HepG2 (cell line): ENCODE measurements around the gene ZBTB45. TPM values are rescaled to one million over a fixed set of nuclear protein-coding genes. Genes with fewer than 3 reads are reported as not detected.
A peak's percentile ranks its signal among the peaks of the same experiment; 100 is the strongest.

Experiments
- CENPT ChIP-seq: sonication (generic); formaldehyde crosslinking; IDR thresholded peaks from 2 replicates; pipeline ENCODE4 v1.8.0; 2022; ENCODE audit warnings: low read depth, mild to moderate bottlenecking, moderate library complexity, missing genetic modification reagents
- DMAP1 ChIP-seq: IDR thresholded peaks from 2 replicates; pipeline ENCODE4 v1.6.1; 2016
- NR3C1 ChIP-seq: sonication (generic); formaldehyde crosslinking; IDR thresholded peaks from 2 replicates; pipeline ENCODE4 v1.4.0; 2020; ENCODE audit warnings: missing genetic modification reagents
- PAWR ChIP-seq: sonication (generic); formaldehyde crosslinking; IDR thresholded peaks from 2 replicates; pipeline ENCODE4 v1.4.0; 2020; ENCODE audit warnings: missing genetic modification reagents, mild to moderate bottlenecking, borderline replicate concordance
- PHF21A ChIP-seq: sonication (generic); formaldehyde crosslinking; IDR thresholded peaks from 2 replicates; pipeline ENCODE4 v1.5.0; 2020; ENCODE audit warnings: mild to moderate bottlenecking, missing genetic modification reagents
- RXRB ChIP-seq: IDR thresholded peaks from 2 replicates; pipeline ENCODE4 v1.6.1; 2016; ENCODE audit warnings: borderline replicate concordance, missing genetic modification reagents, missing compliant biosample characterization
- SNAI1 ChIP-seq: sonication (generic); formaldehyde crosslinking; IDR thresholded peaks from 2 replicates; pipeline ENCODE4 v1.5.0; 2020; ENCODE audit warnings: mild to moderate bottlenecking, missing genetic modification reagents, borderline replicate concordance
- SRSF4 ChIP-seq: fragments of 200-400 bp; formaldehyde crosslinking; IDR thresholded peaks from one replicate; pipeline ENCODE4 v1.6.1; 2018; ENCODE audit warnings: mild to moderate bottlenecking, low read depth, low read length, moderate library complexity; ENCODE audit not compliant: poor library complexity, severe bottlenecking
- ZBTB7B ChIP-seq: sonication (generic); formaldehyde crosslinking; IDR thresholded peaks from 2 replicates; pipeline ENCODE4 v1.4.0; 2020; ENCODE audit warnings: missing genetic modification reagents
- ZNF33B ChIP-seq: sonication (generic); formaldehyde crosslinking; IDR thresholded peaks from 2 replicates; pipeline ENCODE4 v1.5.1; 2020; ENCODE audit warnings: mild to moderate bottlenecking, missing genetic modification reagents
- ZNF552 ChIP-seq: sonication (generic); formaldehyde crosslinking; IDR thresholded peaks from 2 replicates; pipeline ENCODE4 v1.9.0; 2022; ENCODE audit warnings: missing genetic modification reagents, mild to moderate bottlenecking, borderline replicate concordance
- ZNF782 ChIP-seq: sonication (generic); formaldehyde crosslinking; IDR thresholded peaks from 2 replicates; pipeline ENCODE4 v1.4.0; 2020; ENCODE audit warnings: missing genetic modification reagents, mild to moderate bottlenecking, borderline replicate concordance
- ZNF841 ChIP-seq: sonication (generic); formaldehyde crosslinking; IDR thresholded peaks from 2 replicates; pipeline ENCODE4 v1.8.1; 2023; ENCODE audit warnings: missing genetic modification reagents, borderline replicate concordance
- polyA plus RNA-seq, 8 experiments: library from polyadenylated mRNA; depleted of rRNA in 3 of 8; stranded (reverse) in 7 of 8; unstranded in 1 of 8; fragments of >200 nt; fragmentation: Illumina TruSeq in 4 of 8; extraction: Trizol in 4 of 8; gene quantifications; 2 replicates each; pipeline versions ENCODE4 v1.2.1 to v1.2.3, GENCODE V29; 2011 to 2016; ENCODE audit warnings: low read depth in 4 of 8, missing spikeins in 1 of 8, mixed read lengths in 1 of 8; ENCODE audit not compliant: insufficient read depth in 1 of 8
- total RNA-seq, 5 experiments: library from RNA; depleted of rRNA; stranded (reverse); fragments of >200 nt; fragmentation: Illumina TruSeq; extraction: Trizol; gene quantifications; 2 replicates each; pipeline ENCODE4 v1.2.3, GENCODE V29; 2016; ENCODE audit warnings: low read depth in 1 of 5
- TF ChIP-seq, protein P1 (sequence below): sonication (generic); formaldehyde crosslinking; IDR thresholded peaks from 2 replicates; pipeline ENCODE4 v1.5.0; 2020; ENCODE audit warnings: mild to moderate bottlenecking, missing genetic modification reagents, borderline replicate concordance
- TF ChIP-seq, protein P2 (sequence below): fragments of 450-650 bp; IDR thresholded peaks from 2 replicates; pipeline ENCODE4 v1.6.1; 2017; ENCODE audit warnings: mild to moderate bottlenecking
- TF ChIP-seq, protein P3 (sequence below): IDR thresholded peaks from 2 replicates; pipeline ENCODE4 v1.6.1; 2016; ENCODE audit warnings: missing biosample characterization, missing genetic modification reagents, low read depth
- TF ChIP-seq, protein P4 (sequence below), 2 experiments: fragments of 450-650 bp in 1 of 2; sonication (generic) in 1 of 2; formaldehyde crosslinking; IDR thresholded peaks; 2 replicates each; pipeline versions ENCODE4 v1.5.0 to v1.8.0; 2020 to 2022; ENCODE audit warnings: mild to moderate bottlenecking in 1 of 2, missing genetic modification reagents in 1 of 2
- TF ChIP-seq, protein P5 (sequence below): sonication (generic); formaldehyde crosslinking; IDR thresholded peaks from 2 replicates; pipeline ENCODE4 v1.5.0; 2020; ENCODE audit warnings: missing genetic modification reagents

The ZBTB45 gene
- total and polyA plus RNA-seq, 2 of the 13 experiments (the other 11 are each of a cell fraction or from before 2014, with no cell fraction given) = 3.0 to 3.7 TPM

DNA sequence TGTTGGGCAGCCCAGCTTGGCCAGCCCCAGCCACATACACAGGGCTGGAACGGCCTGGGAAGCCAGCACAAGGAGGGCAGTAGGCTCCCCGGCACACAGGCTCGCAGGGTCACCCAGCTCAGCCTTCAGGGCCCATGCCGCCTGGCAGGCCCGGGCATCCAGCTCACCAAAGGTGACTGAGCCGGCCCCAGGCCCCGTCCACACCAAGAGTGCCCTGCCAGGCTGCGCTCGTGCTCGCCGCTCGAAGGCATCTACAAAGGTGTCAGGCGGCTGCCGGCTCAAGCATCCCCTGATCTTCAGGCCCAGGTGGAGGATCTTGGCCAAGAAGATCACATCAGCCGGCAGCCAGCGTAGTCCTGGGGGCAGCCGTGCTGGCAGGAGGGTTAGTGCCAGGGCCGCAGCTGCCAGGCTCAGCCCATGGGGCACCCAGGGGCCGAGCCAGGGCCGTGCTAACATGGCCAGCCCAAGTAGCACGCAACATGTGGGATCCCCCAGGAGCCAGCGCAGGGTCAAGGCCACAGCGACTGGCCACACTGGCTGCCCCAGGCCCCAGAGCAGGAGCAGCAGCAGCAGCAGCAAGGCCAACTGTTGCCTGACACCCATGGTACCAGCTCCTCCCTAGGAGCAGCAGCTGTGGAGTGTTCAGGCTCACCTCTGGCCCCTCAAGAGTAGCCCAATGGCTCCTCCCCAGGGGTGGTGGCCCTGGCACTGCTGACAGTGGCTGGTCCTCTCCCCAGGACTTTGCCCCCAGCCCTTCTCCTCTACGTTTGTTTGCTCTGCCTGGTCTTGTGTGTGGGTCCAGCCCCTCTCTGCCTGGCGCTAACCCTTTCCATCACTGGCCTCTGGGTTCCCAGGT lies 8.0 kb downstream of the ZBTB45 start, which contains the start of gene SLC27A5 (continued):
- TF ChIP-seq, protein P1, sequence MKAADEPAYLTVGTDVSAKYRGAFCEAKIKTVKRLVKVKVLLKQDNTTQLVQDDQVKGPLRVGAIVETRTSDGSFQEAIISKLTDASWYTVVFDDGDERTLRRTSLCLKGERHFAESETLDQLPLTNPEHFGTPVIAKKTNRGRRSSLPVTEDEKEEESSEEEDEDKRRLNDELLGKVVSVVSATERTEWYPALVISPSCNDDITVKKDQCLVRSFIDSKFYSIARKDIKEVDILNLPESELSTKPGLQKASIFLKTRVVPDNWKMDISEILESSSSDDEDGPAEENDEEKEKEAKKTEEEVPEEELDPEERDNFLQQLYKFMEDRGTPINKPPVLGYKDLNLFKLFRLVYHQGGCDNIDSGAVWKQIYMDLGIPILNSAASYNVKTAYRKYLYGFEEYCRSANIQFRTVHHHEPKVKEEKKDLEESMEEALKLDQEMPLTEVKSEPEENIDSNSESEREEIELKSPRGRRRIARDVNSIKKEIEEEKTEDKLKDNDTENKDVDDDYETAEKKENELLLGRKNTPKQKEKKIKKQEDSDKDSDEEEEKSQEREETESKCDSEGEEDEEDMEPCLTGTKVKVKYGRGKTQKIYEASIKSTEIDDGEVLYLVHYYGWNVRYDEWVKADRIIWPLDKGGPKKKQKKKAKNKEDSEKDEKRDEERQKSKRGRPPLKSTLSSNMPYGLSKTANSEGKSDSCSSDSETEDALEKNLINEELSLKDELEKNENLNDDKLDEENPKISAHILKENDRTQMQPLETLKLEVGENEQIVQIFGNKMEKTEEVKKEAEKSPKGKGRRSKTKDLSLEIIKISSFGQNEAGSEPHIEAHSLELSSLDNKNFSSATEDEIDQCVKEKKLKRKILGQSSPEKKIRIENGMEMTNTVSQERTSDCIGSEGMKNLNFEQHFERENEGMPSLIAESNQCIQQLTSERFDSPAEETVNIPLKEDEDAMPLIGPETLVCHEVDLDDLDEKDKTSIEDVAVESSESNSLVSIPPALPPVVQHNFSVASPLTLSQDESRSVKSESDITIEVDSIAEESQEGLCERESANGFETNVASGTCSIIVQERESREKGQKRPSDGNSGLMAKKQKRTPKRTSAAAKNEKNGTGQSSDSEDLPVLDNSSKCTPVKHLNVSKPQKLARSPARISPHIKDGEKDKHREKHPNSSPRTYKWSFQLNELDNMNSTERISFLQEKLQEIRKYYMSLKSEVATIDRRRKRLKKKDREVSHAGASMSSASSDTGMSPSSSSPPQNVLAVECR (CRISPR knock-in tag) = peak; percentile 40; the same call in 1 of the 2 replicates
- TF ChIP-seq ZNF33B (CRISPR knock-in tag) = no peak
- TF ChIP-seq, protein P2, sequence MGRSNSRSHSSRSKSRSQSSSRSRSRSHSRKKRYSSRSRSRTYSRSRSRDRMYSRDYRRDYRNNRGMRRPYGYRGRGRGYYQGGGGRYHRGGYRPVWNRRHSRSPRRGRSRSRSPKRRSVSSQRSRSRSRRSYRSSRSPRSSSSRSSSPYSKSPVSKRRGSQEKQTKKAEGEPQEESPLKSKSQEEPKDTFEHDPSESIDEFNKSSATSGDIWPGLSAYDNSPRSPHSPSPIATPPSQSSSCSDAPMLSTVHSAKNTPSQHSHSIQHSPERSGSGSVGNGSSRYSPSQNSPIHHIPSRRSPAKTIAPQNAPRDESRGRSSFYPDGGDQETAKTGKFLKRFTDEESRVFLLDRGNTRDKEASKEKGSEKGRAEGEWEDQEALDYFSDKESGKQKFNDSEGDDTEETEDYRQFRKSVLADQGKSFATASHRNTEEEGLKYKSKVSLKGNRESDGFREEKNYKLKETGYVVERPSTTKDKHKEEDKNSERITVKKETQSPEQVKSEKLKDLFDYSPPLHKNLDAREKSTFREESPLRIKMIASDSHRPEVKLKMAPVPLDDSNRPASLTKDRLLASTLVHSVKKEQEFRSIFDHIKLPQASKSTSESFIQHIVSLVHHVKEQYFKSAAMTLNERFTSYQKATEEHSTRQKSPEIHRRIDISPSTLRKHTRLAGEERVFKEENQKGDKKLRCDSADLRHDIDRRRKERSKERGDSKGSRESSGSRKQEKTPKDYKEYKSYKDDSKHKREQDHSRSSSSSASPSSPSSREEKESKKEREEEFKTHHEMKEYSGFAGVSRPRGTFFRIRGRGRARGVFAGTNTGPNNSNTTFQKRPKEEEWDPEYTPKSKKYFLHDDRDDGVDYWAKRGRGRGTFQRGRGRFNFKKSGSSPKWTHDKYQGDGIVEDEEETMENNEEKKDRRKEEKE = no peak
- TF ChIP-seq, protein P3, sequence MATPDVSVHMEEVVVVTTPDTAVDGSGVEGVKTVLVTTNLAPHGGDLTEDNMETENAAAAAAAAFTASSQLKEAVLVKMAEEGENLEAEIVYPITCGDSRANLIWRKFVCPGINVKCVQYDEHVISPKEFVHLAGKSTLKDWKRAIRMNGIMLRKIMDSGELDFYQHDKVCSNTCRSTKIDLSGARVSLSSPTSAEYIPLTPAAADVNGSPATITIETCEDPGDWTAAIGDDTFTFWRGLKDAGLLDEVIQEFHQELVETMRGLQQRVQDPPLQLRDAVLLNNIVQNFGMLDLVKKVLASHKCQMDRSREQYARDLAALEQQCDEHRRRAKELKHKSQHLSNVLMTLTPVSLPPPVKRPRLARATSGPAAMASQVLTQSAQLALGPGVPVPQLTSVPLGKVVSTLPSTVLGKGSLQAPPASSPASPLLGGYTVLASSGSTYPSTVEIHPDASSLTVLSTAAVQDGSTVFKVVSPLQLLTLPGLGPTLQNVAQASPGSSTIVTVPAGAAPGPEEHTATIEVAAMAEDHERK (CRISPR knock-in tag) = no peak
- TF ChIP-seq SNAI1 (CRISPR knock-in tag) = no peak
- TF ChIP-seq ZNF552 = 0 out of 2 replicates have a peak, but pooled peaks have one; percentile 48
- TF ChIP-seq, protein P4, sequence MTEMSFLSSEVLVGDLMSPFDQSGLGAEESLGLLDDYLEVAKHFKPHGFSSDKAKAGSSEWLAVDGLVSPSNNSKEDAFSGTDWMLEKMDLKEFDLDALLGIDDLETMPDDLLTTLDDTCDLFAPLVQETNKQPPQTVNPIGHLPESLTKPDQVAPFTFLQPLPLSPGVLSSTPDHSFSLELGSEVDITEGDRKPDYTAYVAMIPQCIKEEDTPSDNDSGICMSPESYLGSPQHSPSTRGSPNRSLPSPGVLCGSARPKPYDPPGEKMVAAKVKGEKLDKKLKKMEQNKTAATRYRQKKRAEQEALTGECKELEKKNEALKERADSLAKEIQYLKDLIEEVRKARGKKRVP (CRISPR knock-in tag; IDR thresholded peaks at IDR 0.05) = no peak
- peak; percentile 57; the same call in 1 of the 2 replicates for TF ChIP-seq ZBTB7B
- no peak for TF ChIP-seq PAWR (CRISPR knock-in tag)
- 0 out of 2 replicates have a peak, but pooled peaks have one; percentile 24 for TF ChIP-seq CENPT (CRISPR knock-in tag)
- TF ChIP-seq, protein P5, sequence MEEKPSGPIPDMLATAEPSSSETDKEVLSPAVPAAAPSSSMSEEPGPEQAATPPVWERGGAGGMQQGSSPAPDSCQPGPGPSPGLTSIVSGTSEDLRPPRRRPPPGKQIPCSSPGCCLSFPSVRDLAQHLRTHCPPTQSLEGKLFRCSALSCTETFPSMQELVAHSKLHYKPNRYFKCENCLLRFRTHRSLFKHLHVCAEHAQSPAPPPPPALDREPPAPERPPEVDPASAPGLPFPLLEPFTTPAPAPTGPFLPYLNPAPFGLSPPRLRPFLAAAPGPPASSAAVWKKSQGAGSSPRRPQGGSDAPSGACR (CRISPR knock-in tag) = no peak
- no peak for TF ChIP-seq NR3C1 (CRISPR knock-in tag)
- TF ChIP-seq ZNF841 = no peak
- no peak for TF ChIP-seq SRSF4
- TF ChIP-seq DMAP1 (CRISPR knock-in tag) = no peak
- peak; percentile 63 for TF ChIP-seq PHF21A (CRISPR knock-in tag)
- peak; percentile 29; the same call in 1 of the 2 replicates for TF ChIP-seq ZNF782
- peak; percentile 49; the same call in 1 of the 2 replicates for TF ChIP-seq RXRB
